Tibial artery (tissue), 4 donors: ENCODE results near the gene TSPO.

Experiments
- DNase-seq, 2 donors: peaks; one replicate each; pipeline ENCODE4 v3.0.0-alpha.2; 2019
- H3K27ac ChIP-seq, 2 donors: fragments of 200-600 bp; sonication (generic) in 1 of 2; 1 replicate in 1 of 2; 2 replicates in 1 of 2; pipeline ENCODE4 v1.5.1; 2018 to 2019; ENCODE audit warnings: mild to moderate bottlenecking in 1 of 2
- H3K27me3 ChIP-seq, 2 donors: fragments of 200-600 bp; sonication (generic) in 1 of 2; one replicate each; pipeline versions ENCODE4 v1.5.1 to v1.6.0; 2016 to 2019
- H3K36me3 ChIP-seq, 3 donors: fragments of 200-600 bp; sonication (generic) in 2 of 3; one replicate each; pipeline ENCODE4 v1.5.1; 2016 to 2019; ENCODE audit warnings: mild to moderate bottlenecking in 2 of 3
- H3K4me1 ChIP-seq, 4 donors: fragments of 200-600 bp; sonication (generic) in 2 of 4; 1 replicate in 3 of 4; 2 replicates in 1 of 4; pipeline ENCODE4 v1.5.1; 2016 to 2019
- H3K4me3 ChIP-seq, 2 donors: fragments of 200-600 bp; sonication (generic) in 1 of 2; 1 replicate in 1 of 2; 2 replicates in 1 of 2; pipeline ENCODE4 v1.5.1; 2018 to 2019; ENCODE audit warnings: mild to moderate bottlenecking in 2 of 2
- H3K9me3 ChIP-seq, 3 donors: fragments of 200-600 bp; sonication (generic) in 1 of 3; one replicate each; pipeline ENCODE4 v1.5.1; 2016 to 2019
- CTCF ChIP-seq, 2 experiments: fragments of 200-600 bp in 1 of 2; fragments of 450-650 bp in 1 of 2; IDR thresholded peaks; one replicate each; pipeline ENCODE4 v1.5.1; 2017 to 2019; ENCODE audit warnings: antibody characterized with exemption in 2 of 2, mild to moderate bottlenecking in 1 of 2, moderate library complexity in 1 of 2
- intact Hi-C: fragments of 100-400 bp; cut with DNase I; formaldehyde crosslinking; loops from one replicate; pipeline ENCODE4 v1.15.0; 2023; ENCODE audit warnings: low total_unique reads

TSPO gene

GRCh38 chr22:43188829-43189545, 37.6 kb downstream of the TSPO start:
- H3K36me3 ChIP-seq, result no peaks in the 10 kb centered on the region
- TF ChIP-seq CTCF (IDR thresholded peaks at IDR 0.05), result no peak
- H3K4me1 ChIP-seq, result peaks cover 0 to 18% (median 16%) of the 10 kb centered on the region in 4 donors
- DNase-seq, result no peak
- H3K9me3 ChIP-seq, result no peaks in the 10 kb centered on the region
- H3K27me3 ChIP-seq, result no peaks in the 10 kb centered on the region
- H3K4me3 ChIP-seq, result no peak overlapping the region
- no peak overlapping the region for H3K27ac ChIP-seq
- intact Hi-C loops, result no loop called here

GRCh38 chr22:43191831-43192230, 40.5 kb downstream of the TSPO start:
- Histone ChIP-seq H3K4me1 (peaks cover 0 to 2% (median 0%) of the 10 kb centered on the region in 4 donors), H3K9me3 (no peaks in the 10 kb centered on the region), H3K36me3 (no peaks in the 10 kb centered on the region), H3K4me3 (no peak overlapping the region), H3K27ac (no peak overlapping the region), H3K27me3 (peaks cover 0 to 6% of the 10 kb centered on the region in 2 donors)
- TF ChIP-seq CTCF (IDR thresholded peaks at IDR 0.05), result no peak
- intact Hi-C loops, result no loop called here
- DNase-seq, result no peak

- no peaks in the 10 kb centered on the region for H3K36me3 ChIP-seq
- TF ChIP-seq CTCF (IDR thresholded peaks at IDR 0.05), result no peak
- H3K9me3 ChIP-seq, result no peaks in the 10 kb centered on the region
- H3K27ac ChIP-seq, result no peak overlapping the region
- no peak overlapping the region for H3K4me3 ChIP-seq
- DNase-seq, result no peak
- intact Hi-C loops, result no loop called here
- H3K27me3 ChIP-seq, result peaks cover 0 to 29% of the 10 kb centered on the region in 2 donors
- H3K4me1 ChIP-seq, result no peaks in the 10 kb centered on the region
These were observed 46.0 kb downstream of the TSPO start for GRCh38 chr22:43197271-43197941.

GRCh38 chr22:43198126-43198525, 46.8 kb downstream of the TSPO start:
- H3K4me3 ChIP-seq, result no peak overlapping the region
- intact Hi-C loops, result no loop called here
- no peak for DNase-seq
- no peaks in the 10 kb centered on the region for H3K36me3 ChIP-seq
- no peak overlapping the region for H3K27ac ChIP-seq
- no peaks in the 10 kb centered on the region for H3K4me1 ChIP-seq
- TF ChIP-seq CTCF (IDR thresholded peaks at IDR 0.05), result no peak
- no peaks in the 10 kb centered on the region for H3K9me3 ChIP-seq
- H3K27me3 ChIP-seq, result peaks cover 0 to 29% of the 10 kb centered on the region in 2 donors

- intact Hi-C loops, result no loop called here
- TF ChIP-seq CTCF (IDR thresholded peaks at IDR 0.05), result no peak
- H3K4me3 ChIP-seq, result no peak overlapping the region
- H3K27ac ChIP-seq, result no peak overlapping the region
- no peaks in the 10 kb centered on the region for H3K9me3 ChIP-seq
- H3K27me3 ChIP-seq, result peaks cover 0 to 32% of the 10 kb centered on the region in 2 donors
- no peaks in the 10 kb centered on the region for H3K36me3 ChIP-seq
- H3K4me1 ChIP-seq, result no peaks in the 10 kb centered on the region
- DNase-seq, result no peak
These were observed 47.6 kb downstream of the TSPO start for GRCh38 chr22:43198936-43199335.
